ENCODE results near the gene RB1. TPM values are rescaled to one million over a fixed set of nuclear protein-coding genes. Genes with fewer than 3 reads are reported as not detected.
A peak's percentile ranks its signal among the peaks of the same experiment; 100 is the strongest.
"Not testable (repeated sequence)": the region's sequence is repeated elsewhere in the genome, so short reads cannot be mapped to it uniquely, and the experiment has no call there.

Gene RB1
- total RNA-seq, 2 donors from 2014 or later, result 28.9 to 37.3 TPM

DNA sequence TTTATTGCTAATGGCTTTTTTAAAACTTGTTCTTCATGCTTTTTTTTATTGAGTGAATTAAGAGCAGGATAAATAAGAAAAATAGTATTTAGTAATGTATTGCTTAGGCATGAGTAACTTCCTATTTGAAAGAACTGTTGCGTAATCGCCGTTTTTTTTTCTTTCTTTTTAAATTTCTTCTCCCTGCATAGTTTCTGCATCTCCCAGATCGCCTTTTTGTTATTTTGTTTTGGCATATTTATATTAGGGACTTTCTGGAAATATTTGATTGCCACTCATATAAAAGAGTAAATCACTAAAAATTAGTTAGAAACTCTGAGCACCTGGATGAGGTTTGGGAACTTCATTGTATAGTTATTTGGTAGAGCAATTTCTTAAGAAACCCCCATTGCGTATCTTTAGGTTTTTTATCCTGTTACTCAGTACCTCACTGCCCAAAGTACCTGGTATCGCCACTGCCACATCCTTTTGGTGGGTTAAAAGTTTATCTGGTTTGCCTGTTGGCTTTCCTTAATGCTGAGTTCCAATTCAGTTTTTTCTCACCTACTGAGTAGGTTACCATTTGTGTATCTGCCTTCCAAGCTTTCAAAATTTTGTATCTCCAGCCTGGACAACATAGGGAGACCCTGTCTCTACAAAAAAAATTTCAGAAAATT is 145.5 kb downstream of the RB1 start:
- Mint-ChIP-seq H3K4me1 (peaks cover 14% of the 10 kb centered on the region), H3K4me3 (no peak overlapping the region), H3K27ac (no peak overlapping the region), H3K27me3 (no peaks in the 10 kb centered on the region), H3K36me3 (ENCODE audit: low read depth) (peaks cover 26% of the 10 kb centered on the region), H3K9me3 (peaks cover 9% of the 10 kb centered on the region)
- ATAC-seq (replicated peaks), result no peak

DNA sequence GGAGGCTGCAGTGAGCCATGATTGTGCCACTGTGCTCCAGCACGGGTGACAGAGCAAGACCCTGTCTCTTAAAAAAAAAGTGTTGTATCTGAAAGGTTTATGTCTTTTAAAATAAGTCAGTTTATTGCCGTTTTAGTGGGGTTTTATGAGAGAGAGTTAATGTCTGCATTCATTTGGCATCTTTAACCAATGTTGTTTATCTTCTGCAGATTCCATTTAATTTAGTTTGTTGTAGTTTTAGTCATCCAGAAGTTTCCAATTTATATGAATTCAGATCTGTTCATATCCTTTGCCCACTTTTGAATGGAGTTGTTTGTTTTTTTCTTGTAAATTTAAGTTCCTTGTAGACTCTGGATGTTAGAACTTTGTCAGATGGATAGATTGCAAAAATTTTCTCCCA is 146.1 kb downstream of the RB1 start:
- ATAC-seq (replicated peaks), result no peak

DNA sequence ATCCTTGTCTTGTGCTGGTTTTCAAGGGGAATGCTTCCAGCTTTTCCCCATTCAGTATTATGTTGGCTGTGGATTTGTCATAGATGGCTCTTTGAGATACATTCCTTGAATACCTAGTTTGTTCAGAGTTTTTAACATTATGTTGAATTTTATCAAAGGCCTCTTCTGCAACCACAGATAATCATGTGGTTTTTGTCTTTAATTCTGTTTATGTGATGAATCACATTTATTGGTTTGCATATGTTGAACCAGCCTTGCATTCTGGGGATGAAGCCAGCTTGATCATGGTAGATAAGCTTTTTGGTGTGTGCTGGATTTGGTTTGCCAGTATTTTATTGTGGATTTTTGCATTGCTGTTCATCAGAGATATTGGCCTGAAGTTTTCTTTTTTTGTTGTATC is 147.6 kb downstream of the RB1 start:
- not testable (repeated sequence) for ATAC-seq (replicated peaks); H3K27ac Mint-ChIP-seq; H3K4me3 Mint-ChIP-seq; H3K9me3 Mint-ChIP-seq; H3K27me3 Mint-ChIP-seq
- H3K36me3 Mint-ChIP-seq (ENCODE audit: low read depth), result peaks cover 30% of the 10 kb centered on the region
- peaks cover 14% of the 10 kb centered on the region for H3K4me1 Mint-ChIP-seq

More for the DNA sequence above, 146.1 kb downstream of the RB1 start:
- Mint-ChIP-seq H3K36me3 (ENCODE audit: low read depth) (peaks cover 26% of the 10 kb centered on the region), H3K4me1 (peaks cover 14% of the 10 kb centered on the region), H3K27me3 (no peaks in the 10 kb centered on the region), H3K27ac (no peak overlapping the region), H3K4me3 (no peak overlapping the region), H3K9me3 (peaks cover 9% of the 10 kb centered on the region)

DNA sequence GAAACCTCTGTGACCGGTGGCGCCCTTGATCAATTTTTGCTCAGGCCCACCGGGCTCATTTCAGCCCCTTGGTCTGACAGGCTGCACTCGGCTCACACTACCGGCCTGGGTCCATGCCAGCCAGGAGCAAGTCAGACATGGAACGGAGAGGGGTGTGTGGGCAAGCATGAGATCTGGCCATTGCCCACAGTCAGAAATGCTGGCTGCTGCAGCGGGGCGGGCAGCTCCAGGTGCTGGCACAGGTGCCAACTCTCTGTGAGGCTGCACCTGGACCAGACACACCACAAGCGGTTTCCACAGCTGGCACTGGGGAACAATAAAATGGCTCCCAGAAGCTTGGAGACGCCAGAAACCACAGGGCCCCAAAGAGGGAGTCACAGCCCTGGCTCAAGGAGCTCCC is 153.0 kb downstream of the RB1 start:
- Mint-ChIP-seq H3K4me3 (no peak overlapping the region), H3K27ac (no peak overlapping the region), H3K36me3 (ENCODE audit: low read depth) (peaks cover 66% of the 10 kb centered on the region), H3K9me3 (no peaks in the 10 kb centered on the region), H3K27me3 (no peaks in the 10 kb centered on the region), H3K4me1 (peaks cover 10% of the 10 kb centered on the region)
- ATAC-seq (replicated peaks), result no peak

DNA sequence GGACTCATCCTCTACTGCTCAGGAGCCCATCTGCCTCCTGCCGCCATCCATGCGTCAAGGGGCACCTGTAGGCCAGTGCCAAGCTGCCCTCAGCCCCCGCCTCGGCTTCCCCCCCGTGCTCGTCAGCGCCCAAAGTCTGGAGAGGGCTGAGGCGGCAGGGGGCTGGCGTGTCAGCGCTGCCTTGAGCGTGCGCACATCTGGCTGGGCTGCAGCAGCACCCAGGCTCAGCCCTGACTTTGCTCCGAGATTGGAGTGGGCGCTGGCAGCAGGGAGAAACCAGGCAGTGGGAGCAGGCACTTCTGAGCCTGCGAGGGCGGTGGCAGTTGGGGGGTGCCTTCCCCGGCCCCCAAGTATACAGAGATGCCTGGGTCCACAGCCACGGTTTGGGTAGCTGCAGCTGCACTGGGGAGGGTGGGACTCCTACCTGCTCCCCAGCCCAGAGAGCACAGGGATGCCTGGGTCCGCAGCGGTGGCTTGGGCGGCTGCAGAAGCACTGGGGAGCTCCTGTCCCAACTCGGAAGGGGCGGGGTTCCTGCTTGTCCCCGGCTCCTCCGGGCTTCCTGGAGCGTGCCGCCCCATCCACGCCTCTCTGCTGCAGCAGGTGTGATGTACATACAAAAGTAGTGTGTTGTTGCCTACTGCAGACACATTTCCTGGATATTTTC is 154.2 kb downstream of the RB1 start:
- H3K4me3 Mint-ChIP-seq, result no peak overlapping the region
- H3K27ac Mint-ChIP-seq, result no peak overlapping the region
- ATAC-seq (replicated peaks), result no peak
- no peaks in the 10 kb centered on the region for H3K9me3 Mint-ChIP-seq
- no peaks in the 10 kb centered on the region for H3K27me3 Mint-ChIP-seq
- peaks cover 66% of the 10 kb centered on the region for H3K36me3 Mint-ChIP-seq (ENCODE audit: low read depth)
- peaks cover 6% of the 10 kb centered on the region for H3K4me1 Mint-ChIP-seq

DNA sequence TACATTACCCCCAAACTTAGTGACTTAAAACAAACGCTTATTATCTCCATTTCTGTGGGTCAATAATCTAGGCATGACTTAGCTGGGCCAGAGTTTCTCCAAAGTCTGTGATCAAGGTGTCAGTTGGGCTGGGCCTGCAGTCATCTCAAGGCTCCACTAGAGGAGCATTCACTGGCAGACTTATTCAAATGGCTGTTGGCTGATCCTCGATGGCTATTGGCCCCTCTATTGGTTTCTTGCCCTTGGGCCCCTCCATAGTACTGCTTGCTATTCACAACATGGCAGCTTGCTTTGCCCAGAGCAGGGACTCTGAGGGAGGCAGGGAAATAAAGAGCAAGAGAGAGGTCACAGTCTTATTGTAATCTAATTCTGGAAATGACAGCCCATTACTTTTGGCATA is 171.7 kb downstream of the RB1 start:
- Mint-ChIP-seq H3K36me3 (ENCODE audit: low read depth) (peaks cover 46% of the 10 kb centered on the region), H3K4me1 (no peaks in the 10 kb centered on the region), H3K9me3 (no peaks in the 10 kb centered on the region), H3K27me3 (no peaks in the 10 kb centered on the region), H3K27ac (no peak overlapping the region), H3K4me3 (no peak overlapping the region)
- no peak for ATAC-seq (replicated peaks)

DNA sequence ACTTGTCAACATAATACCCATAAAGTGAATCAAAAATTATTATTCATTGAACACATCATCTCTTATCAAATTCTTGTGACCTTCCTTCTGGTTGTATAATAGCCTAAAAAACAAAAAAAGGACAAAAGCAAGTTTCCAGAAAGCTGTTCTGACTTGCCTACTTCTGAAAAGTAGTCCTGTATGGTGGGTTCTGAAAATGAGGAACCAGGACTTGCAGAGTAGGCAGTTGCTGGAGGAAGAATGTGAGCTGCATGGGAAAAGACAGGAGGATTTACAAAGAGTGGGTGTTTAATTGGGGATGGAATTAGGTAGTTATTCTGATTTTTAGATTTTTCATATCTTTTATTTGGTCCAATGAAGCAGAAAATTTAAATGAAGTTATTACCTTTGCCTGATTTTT is 172.7 kb downstream of the RB1 start:
- no peak overlapping the region for H3K27ac Mint-ChIP-seq
- no peaks in the 10 kb centered on the region for H3K4me1 Mint-ChIP-seq
- H3K9me3 Mint-ChIP-seq, result no peaks in the 10 kb centered on the region
- no peak for ATAC-seq (replicated peaks)
- no peak overlapping the region for H3K4me3 Mint-ChIP-seq
- H3K27me3 Mint-ChIP-seq, result no peaks in the 10 kb centered on the region
- peaks cover 46% of the 10 kb centered on the region for H3K36me3 Mint-ChIP-seq (ENCODE audit: low read depth)

DNA sequence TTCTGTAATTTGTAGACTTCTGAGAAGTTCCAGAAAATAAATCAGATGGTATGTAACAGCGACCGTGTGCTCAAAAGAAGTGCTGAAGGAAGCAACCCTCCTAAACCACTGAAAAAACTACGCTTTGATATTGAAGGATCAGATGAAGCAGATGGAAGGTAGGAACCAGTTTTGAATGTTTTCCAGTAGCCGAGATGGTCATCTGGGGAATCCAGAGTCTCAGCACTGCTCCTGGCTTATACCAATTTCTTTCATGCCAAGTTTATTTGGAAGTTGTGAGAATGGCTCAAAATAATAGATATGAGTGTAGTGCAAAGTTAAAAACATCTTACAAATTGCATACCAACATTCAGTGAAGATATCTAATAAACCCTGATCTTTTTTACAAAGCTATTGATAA is 173.1 kb downstream of the RB1 start:
- Mint-ChIP-seq H3K4me1 (no peaks in the 10 kb centered on the region), H3K36me3 (ENCODE audit: low read depth) (peaks cover 43% of the 10 kb centered on the region), H3K9me3 (no peaks in the 10 kb centered on the region), H3K27ac (no peak overlapping the region), H3K27me3 (no peaks in the 10 kb centered on the region), H3K4me3 (no peak overlapping the region)
- ATAC-seq (replicated peaks), result no peak

DNA sequence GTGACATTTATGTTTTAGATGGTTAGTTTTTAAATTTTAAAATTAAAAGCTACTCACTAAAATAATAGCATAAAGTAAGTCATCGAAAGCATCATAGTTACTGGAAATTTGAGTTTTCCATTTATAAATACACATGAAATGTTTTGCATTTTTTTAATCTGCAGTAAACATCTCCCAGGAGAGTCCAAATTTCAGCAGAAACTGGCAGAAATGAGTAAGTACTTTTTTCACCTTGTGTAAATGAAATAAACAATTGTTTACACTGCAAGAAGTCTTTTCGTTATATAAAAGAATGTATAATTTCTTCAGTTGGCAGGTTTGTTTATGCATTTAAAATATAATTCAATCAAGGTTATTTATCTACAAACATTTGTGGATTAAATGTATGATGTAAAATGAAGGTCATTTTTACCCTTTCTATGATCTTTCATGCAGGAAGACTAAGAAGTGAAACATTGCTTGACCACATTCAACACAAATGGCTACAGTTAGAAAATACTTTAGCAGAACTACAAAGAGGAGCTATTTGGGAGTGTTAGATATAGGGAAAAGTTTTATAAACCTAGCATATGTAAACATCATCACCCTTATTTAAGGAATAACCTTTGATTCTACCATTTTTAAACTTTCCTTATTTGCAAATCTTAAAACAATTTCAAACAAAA is 173.8 kb downstream of the RB1 start:
- peaks cover 42% of the 10 kb centered on the region for H3K36me3 Mint-ChIP-seq (ENCODE audit: low read depth)
- ATAC-seq (replicated peaks), result no peak
- no peaks in the 10 kb centered on the region for H3K4me1 Mint-ChIP-seq
- H3K27me3 Mint-ChIP-seq, result no peaks in the 10 kb centered on the region
- no peaks in the 10 kb centered on the region for H3K9me3 Mint-ChIP-seq
- no peak overlapping the region for H3K27ac Mint-ChIP-seq
- no peak overlapping the region for H3K4me3 Mint-ChIP-seq

DNA sequence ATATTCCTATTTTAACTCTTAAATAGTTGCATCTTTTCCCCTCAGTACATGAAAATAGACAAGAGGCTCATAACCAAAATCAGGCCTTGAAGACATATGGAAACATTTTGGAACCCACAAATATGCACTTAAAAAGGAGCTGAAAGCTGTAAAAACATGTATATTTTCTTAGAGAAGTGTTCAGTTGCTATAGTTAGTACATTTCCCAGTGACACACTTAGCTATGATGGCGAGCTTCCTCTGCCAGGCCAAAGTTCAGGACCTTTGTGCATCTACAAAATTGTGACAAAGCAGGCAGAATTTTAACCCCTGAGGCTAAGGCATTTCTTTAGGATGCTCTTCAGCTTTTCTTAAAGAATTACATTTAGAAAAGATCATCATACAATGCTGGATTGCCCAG is 174.8 kb downstream of the RB1 start:
- Mint-ChIP-seq H3K4me1 (no peaks in the 10 kb centered on the region), H3K9me3 (no peaks in the 10 kb centered on the region), H3K27ac (no peak overlapping the region), H3K36me3 (ENCODE audit: low read depth) (peaks cover 50% of the 10 kb centered on the region), H3K27me3 (no peaks in the 10 kb centered on the region), H3K4me3 (no peak overlapping the region)
- no peak for ATAC-seq (replicated peaks)

DNA sequence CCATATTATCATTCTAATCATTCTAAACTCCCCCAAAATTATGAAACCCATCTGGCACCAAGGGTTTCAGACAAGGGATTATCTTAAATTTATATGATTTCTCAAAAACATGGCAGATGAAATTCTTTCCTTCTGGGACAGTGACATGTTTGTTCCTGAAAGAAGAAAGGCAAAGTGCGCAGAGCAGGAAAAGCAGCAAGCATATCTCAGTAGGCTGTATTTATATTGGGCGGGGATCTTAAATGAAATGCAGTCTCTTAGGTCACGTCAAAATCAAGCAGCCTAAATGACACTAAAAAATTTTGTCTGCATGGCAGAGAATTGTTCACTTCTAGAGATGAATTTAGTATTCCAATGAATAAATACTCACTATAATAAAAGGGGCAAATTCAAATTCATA is 180.0 kb downstream of the RB1 start:
- no peak for ATAC-seq (replicated peaks)
- Mint-ChIP-seq H3K9me3 (no peaks in the 10 kb centered on the region), H3K27me3 (no peaks in the 10 kb centered on the region), H3K36me3 (ENCODE audit: low read depth) (peaks cover 28% of the 10 kb centered on the region), H3K4me1 (peaks cover 3% of the 10 kb centered on the region), H3K4me3 (no peak overlapping the region), H3K27ac (no peak overlapping the region)

DNA sequence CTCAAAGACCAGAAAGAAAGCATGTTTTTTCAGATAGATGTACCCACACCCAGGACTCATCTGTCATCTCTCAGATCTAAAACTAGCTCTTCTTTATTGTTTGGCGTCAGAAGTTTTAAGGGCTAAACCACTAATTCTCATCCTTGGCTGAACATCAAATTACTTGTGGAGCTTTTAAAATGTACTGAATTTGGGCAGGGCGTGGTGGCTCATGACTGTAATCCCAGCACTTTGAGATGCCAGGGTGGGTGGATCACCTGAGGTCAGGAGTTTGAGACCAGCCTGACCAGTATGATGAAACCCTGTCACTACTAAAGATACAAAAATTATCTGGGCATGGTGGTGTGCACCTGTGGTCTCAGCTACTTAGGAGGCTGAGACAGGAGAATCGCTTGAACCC is 181.9 kb downstream of the RB1 start:
- peaks cover 3% of the 10 kb centered on the region for H3K4me1 Mint-ChIP-seq
- H3K9me3 Mint-ChIP-seq, result no peaks in the 10 kb centered on the region
- no peak overlapping the region for H3K4me3 Mint-ChIP-seq
- H3K27ac Mint-ChIP-seq, result no peak overlapping the region
- H3K36me3 Mint-ChIP-seq (ENCODE audit: low read depth), result peaks cover 15% of the 10 kb centered on the region
- no peaks in the 10 kb centered on the region for H3K27me3 Mint-ChIP-seq
- no peak for ATAC-seq (replicated peaks)

DNA sequence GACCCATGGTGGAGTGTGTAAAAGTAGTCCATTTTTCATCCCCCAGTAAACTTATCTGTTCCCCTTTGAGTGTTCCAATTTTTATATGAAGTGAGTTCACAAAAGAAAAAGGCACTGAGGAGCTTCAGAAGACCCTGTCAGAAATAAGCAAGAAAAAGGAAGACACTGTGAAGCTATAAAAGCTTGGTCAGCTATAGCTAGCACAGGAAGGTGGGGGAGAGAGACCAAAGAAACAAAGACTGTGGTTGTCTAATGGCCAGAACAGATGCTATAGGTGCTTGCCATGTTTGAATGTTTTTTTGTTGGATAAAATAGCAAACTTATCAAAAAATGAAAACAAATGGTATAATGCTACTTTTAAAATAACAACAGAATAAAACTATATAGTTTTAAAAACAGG is 182.8 kb downstream of the RB1 start:
- no peak overlapping the region for H3K4me3 Mint-ChIP-seq
- no peaks in the 10 kb centered on the region for H3K27me3 Mint-ChIP-seq
- ATAC-seq (replicated peaks), result no peak
- no peaks in the 10 kb centered on the region for H3K9me3 Mint-ChIP-seq
- peaks cover 5% of the 10 kb centered on the region for H3K4me1 Mint-ChIP-seq
- peaks cover 15% of the 10 kb centered on the region for H3K36me3 Mint-ChIP-seq (ENCODE audit: low read depth)
- H3K27ac Mint-ChIP-seq, result peak overlapping the region; percentile 2

DNA sequence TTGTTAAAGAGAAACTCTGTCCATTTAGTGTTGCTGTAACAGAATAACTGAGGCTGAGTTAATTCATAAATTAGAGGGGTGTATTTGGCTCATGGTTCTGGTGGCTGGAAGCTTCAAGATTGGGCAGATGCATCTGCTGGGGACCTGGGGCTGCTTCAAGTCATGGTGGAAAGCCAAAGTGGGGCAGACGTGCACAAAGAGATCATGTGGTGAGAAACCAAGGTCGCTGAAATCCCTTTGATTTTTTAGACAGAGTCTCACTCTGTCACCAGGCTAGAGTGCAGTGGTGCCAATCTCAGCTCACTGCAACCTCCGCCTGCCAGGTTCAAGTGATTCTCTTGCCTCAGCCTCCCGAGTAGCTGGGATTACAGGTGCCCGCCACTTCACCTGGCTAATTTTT is 183.3 kb downstream of the RB1 start:
- no peak overlapping the region for H3K4me3 Mint-ChIP-seq
- no peak for ATAC-seq (replicated peaks)
- peak overlapping the region; percentile 2 for H3K27ac Mint-ChIP-seq
- peaks cover 15% of the 10 kb centered on the region for H3K36me3 Mint-ChIP-seq (ENCODE audit: low read depth)
- no peaks in the 10 kb centered on the region for H3K9me3 Mint-ChIP-seq
- peaks cover 7% of the 10 kb centered on the region for H3K4me1 Mint-ChIP-seq
- no peaks in the 10 kb centered on the region for H3K27me3 Mint-ChIP-seq

DNA sequence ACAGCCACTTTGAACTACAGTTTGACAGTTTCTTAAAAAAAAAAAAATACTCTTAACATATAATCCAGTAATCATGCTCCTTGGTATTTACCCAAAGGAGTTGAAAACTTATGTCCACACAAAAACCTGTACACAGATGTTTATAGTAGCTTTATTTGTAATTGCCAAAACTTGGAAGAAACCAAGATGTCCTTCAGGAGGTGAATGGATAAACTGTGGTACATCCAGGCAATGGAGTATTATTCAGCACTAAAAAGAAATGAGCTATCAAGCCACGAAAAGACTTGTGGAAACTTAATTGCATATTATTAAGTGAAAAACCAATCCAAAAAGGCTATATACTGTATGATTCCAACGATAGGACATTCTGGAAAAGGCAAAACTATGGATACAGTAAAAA is 184.4 kb downstream of the RB1 start:
- no peaks in the 10 kb centered on the region for H3K9me3 Mint-ChIP-seq
- ATAC-seq (replicated peaks), result no peak
- no peak overlapping the region for H3K27ac Mint-ChIP-seq
- no peak overlapping the region for H3K4me3 Mint-ChIP-seq
- H3K36me3 Mint-ChIP-seq (ENCODE audit: low read depth), result peaks cover 6% of the 10 kb centered on the region
- H3K4me1 Mint-ChIP-seq, result peaks cover 7% of the 10 kb centered on the region
- H3K27me3 Mint-ChIP-seq, result no peaks in the 10 kb centered on the region
